ENCODE results near the gene CTNNA1. TPM values are rescaled to one million over a fixed set of nuclear protein-coding genes. Genes with fewer than 3 reads are reported as not detected.

CTNNA1 gene
- total and polyA plus RNA-seq, 2 of the 8 experiments (the other 6 are each of a cell fraction or from before 2014, with no cell fraction given) = 115 to 349 TPM

DNA sequence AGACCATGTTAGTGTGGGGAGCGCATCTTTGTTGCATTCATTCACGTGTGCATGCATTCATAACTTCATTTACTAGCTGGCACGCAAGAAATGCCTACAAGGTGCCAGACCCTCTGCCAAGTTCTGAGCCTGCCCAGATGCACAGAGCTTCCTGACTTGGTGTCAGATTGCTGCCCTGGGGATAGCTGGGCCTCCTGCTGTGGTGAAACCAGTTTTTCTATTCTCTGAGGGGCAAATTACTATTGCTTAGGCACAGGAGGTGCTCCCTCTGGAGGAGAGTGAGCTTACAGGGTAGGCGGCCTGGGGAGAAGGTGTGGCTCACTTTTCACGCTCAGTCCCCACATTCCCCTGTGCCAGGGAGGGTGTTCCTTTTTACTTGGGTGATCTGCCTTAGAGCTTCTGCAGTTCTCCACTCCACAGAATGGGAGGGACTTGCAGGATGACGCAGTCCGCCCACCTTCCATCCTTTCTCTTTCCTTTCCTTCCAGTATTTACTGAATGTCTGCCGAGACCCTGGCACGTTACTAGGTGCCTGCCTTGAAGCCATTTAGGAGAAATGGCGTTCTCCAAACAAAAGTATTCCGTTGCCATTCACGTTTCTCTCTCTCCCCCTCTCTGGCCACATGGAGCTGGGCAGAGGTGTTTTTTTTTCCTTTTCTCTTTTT is 27.9 kb upstream of the CTNNA1 start (continued):
- TF ChIP-seq TAF7 (optimal IDR thresholded peaks at IDR 0.05; ENCODE audit: borderline replicate concordance, low read depth, low read length) (no peak), CBX5 (IDR thresholded peaks at IDR 0.05; ENCODE audit: low read depth, low read length) (no peak), BACH1 (IDR thresholded peaks at IDR 0.05; ENCODE audit: low read length) (no peak)
- TF ChIP-seq, protein P1, sequence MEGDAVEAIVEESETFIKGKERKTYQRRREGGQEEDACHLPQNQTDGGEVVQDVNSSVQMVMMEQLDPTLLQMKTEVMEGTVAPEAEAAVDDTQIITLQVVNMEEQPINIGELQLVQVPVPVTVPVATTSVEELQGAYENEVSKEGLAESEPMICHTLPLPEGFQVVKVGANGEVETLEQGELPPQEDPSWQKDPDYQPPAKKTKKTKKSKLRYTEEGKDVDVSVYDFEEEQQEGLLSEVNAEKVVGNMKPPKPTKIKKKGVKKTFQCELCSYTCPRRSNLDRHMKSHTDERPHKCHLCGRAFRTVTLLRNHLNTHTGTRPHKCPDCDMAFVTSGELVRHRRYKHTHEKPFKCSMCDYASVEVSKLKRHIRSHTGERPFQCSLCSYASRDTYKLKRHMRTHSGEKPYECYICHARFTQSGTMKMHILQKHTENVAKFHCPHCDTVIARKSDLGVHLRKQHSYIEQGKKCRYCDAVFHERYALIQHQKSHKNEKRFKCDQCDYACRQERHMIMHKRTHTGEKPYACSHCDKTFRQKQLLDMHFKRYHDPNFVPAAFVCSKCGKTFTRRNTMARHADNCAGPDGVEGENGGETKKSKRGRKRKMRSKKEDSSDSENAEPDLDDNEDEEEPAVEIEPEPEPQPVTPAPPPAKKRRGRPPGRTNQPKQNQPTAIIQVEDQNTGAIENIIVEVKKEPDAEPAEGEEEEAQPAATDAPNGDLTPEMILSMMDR (IDR thresholded peaks at IDR 0.05; ENCODE audit: control extremely low read depth in 1 of 3, insufficient read depth in 1 of 3, low read depth in 1 of 3, low read length in 3 of 3) = peak; percentile 56 to 78 (median 56)
- TF ChIP-seq, protein P2, sequence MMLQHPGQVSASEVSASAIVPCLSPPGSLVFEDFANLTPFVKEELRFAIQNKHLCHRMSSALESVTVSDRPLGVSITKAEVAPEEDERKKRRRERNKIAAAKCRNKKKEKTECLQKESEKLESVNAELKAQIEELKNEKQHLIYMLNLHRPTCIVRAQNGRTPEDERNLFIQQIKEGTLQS (IDR thresholded peaks at IDR 0.05; ENCODE audit: insufficient read depth, low read depth, low read length) = no peak
